HT-29 (cell line): ENCODE results near the gene S1PR3. TPM values are rescaled to one million over a fixed set of nuclear protein-coding genes. Genes with fewer than 3 reads are reported as not detected.

ENCODE experiments used
- DNase-seq: peaks from one replicate; pipeline ENCODE4 v3.0.0-alpha.2; 2015; ENCODE audit warnings: low spot score
- total RNA-seq: library from RNA; depleted of rRNA; stranded (reverse); fragments of >200 nt; shearing (Covaris generic); gene quantifications from 2 replicates; pipeline ENCODE4 v1.2.3, GENCODE V29; 2014

S1PR3 gene
- total RNA-seq, 1 experiment from 2014 or later: not detected

DNA sequence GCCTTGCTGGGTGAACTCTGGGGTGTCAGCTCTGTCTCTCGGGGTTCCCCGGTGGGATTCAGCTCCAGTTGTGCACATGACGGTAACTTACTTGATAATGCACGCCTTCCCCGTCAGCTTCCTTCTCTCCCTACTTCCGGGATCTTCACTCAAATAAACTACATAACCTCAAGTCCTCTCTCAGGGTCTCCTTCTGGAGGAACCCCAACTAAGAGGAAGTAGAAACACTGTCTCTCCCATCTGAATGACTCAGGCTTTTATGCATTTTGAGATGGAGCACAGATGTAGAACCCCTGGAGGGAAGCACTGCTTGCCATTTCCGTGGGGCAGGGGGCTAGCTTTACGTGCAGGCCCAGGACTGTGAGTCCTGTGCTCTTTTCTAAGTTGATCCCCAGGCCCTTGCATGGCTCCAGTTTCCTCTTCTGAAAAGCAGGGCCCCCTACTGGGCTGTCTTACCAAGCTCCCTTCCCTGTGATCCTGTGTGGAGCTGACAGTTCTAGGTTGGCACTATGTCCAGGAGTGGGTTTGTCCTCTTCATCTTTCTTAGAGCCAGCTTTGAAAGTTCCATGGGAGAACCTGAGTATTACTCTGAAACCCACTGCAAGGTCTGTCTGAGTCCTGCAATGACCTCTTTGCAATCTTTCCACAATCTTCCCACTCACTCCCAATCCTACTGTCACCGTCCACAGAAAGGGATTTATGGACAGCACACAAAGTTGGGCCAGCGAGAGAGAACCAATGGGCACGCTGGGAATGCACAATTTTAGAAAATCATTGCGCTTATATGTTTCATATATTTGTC lies 17.7 kb downstream of the S1PR3 start:
- no peak for DNase-seq

GRCh38 chr9:89009546-89009840 lies 18.2 kb downstream of the S1PR3 start:
- DNase-seq: no peak

DNA sequence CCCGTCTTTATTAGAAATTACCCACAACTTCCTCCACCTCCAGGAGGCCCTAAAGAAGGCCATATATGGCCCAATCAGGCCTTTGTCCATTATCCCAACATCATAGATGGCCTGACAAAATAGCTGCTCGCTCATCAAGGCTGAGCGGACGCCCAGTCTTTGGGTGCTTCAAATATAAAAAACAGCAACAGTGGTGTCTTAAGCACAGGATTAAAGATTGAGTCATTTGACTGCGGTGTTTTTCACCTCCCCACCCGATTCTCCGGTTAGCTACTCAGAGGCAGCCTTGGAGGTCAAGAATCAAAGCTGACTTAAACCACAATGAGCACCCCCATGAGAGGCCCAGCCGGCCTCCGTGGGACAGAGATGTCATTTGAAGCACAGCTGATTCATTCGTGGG lies 18.8 kb downstream of the S1PR3 start:
- no peak for DNase-seq

- DNase-seq: no peak
Observed at GRCh38 chr9:89010526-89011111, 19.4 kb downstream of the S1PR3 start.

DNA sequence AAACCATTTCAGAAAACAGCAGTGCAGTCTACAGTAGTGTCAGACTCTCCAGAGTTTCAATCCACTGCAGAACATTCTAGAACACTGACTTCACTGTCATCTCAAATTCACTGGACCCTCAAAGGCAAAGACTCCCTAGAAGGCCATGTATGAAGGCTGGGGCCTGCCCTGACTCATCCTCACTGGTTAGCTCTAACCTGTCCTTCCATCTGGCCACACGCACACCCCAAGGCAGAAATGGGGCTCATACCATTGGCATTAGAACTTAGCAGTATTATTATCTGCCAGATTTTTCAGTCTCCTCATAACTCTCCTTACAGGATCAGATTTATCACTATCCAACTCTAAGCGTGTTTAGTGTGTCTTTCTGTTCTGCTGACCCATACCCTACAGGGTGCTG lies 20.4 kb downstream of the S1PR3 start:
- DNase-seq: no peak

GRCh38 chr9:89012294-89013042 lies 21.2 kb downstream of the S1PR3 start:
- no peak for DNase-seq

GRCh38 chr9:89013660-89014059 lies 22.4 kb downstream of the S1PR3 start:
- no peak for DNase-seq

DNA sequence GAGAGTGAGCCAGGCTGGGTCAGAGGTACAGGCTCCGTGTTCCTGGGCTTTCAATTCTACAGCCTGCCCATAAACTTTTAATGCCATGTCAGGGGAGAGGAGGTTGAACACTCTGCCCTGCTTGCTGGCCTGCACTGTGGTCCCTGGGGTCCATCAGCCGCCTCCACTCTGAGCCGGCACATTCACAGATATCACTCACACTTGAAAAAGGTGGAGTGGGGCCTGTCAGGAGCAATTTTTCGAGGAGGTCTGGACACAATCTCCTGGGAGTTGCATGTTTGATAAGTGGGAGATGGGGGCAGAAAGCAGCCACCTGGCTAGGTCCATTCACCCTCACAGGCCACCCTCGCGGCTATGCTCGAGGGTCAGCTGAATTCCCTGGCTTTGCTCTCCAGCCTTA lies 22.9 kb downstream of the S1PR3 start:
- DNase-seq: no peak

DNA sequence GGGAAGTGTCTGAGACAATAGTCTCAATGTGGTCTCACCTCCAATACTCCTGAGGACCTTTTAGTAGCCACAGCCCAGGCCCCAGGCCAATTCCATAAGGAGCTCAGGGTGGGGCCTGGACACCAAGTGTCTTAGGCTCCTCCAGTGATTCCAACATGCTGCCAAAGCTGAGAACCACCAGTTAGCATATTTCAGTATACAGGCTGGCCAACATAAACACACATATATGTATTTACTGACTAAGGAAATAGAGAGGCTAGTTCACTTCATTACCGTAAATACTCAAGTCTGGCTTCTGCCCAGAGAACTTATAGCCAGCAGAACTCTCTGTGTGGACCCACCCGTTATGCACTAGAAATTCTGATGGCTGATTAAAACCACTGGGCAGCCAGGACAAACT lies 24.1 kb downstream of the S1PR3 start:
- DNase-seq: no peak

- no peak for DNase-seq
Observed at GRCh38 chr9:89020754-89021153, 29.5 kb downstream of the S1PR3 start.

GRCh38 chr9:89021154-89021803 lies 30.0 kb downstream of the S1PR3 start:
- DNase-seq: peak; percentile 60

DNA sequence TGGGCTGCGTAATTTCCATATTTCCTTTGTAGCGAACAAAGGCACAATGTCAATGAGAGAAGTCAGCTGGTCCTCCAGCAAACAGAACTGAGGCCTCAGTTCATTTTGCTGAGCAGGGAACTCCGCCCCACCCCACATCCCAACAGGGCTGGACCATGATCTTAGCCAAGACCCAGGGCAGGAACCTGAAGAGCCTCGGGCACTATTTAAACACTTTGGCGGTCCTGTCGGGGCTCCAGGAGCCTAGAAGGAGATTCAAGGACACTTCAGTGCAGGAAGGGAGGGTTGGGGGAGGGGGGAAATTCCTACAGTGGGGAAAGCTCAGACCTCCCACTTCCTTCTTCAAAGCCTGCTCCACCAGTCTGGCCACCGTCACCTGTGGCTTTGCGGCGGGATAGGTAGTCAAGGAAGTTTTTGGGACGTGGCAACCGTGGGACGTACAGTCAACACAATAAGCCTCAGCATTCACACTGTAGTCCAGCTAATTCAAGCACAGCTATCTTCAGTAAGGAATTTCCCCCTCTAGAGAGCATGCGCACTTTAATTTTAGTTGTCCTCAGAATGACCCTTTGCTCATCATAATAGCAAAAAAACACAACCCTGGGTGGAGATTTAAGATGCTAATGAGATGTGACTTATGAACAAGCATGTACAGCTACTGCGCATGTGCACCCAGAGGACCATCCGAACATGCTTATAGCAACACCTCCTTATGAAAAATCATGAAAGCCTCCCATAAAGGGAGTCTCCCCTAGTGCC lies 30.9 kb downstream of the S1PR3 start:
- DNase-seq: peak; percentile 76

GRCh38 chr9:89022902-89023301 lies 31.6 kb downstream of the S1PR3 start:
- DNase-seq: no peak

- DNase-seq: no peak
Observed at GRCh38 chr9:89023740-89024139, 32.5 kb downstream of the S1PR3 start.

DNA sequence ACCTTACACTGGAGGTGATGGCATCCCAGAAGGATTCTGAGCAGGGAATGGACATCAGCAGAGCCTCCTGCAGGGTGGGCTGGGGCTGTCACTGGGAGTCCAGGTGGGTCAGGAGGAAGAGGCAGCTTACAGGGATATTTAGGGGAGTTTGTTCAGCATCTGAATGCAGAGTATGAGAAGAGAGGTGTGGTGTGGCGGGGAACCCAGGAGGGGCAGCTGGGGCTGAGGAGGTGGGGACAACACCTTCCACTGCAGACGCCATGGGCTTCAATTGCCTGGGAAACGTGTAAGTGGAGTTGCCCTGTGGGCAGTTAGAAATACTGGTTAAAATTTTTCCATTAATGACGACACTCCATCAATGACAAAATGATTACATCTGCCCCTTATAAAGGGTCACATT lies 33.5 kb downstream of the S1PR3 start:
- DNase-seq: no peak

DNA sequence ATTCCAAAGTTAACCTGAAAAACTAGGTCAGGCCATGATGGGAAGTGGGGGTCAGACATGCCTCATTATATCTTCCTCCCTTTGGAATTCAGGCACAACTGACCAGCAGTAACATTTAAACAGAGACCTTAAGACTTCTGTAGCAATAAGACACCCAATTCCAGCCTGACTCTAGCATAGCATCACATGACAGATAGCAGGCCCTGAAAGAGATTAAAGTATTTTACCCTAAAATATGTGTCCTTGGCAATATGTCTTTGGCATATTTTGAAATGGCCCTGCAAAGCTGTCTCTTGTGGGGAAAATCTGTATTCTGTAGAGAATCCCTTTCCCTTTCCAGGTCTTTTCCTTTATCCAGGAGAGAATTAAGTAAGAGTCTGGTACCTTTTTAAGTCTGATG lies 34.3 kb downstream of the S1PR3 start:
- DNase-seq: no peak

DNA sequence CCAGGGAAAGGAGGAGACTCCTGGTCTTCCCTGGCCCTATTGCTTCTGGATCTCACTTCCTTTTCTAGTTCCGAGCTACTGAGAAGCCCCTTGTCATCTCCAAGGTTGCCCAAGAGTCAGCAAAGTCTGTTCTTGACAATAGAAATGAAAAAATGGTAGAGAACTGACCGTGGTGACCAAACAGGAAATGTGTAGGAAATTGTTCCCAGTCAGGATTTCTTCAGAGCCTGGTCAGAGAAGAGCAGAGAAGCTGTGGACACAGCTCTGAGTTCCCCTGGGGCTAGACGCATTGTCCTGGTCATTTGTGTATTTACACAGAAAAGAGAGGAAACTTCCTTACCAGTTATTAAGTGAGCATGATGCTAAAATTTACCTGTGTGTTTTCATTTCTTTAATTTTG lies 35.6 kb downstream of the S1PR3 start:
- DNase-seq: no peak

DNA sequence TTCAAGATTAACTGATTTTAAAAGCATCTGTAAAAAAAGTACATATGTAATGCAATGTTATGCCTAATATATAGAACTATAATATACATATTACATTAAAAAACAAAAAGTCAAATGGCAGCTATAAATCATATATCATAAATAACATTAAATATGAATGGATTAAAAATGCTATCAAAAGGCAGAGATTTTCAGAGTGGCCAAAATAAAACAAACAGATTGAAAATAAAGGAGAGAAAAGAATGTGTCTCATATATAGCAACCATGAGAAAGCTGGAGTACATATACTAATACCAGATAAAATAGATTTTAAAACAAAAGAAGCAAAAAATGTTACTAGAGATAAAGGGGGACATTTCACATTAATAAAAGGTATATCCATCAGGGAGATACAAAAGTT lies 38.5 kb downstream of the S1PR3 start:
- DNase-seq: no peak

DNA sequence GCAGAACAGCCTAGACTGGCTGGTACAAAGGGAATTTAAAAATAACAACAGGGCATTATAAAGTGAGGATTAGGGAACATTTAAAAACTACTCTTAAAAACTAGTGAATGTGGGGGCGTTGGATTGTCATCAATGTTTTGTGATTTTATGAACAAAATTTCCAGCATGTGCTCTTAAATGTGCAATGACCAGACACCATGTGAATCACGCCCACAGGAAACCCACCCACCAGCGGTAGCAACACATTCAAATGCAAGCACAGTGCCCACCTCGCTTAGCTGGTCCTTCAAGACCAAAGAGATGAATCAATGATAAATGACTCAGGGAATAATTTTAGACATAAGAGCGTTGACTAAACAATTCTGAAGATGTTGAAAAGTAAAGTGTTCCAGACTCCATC lies 40.9 kb downstream of the S1PR3 start:
- DNase-seq: no peak

DNA sequence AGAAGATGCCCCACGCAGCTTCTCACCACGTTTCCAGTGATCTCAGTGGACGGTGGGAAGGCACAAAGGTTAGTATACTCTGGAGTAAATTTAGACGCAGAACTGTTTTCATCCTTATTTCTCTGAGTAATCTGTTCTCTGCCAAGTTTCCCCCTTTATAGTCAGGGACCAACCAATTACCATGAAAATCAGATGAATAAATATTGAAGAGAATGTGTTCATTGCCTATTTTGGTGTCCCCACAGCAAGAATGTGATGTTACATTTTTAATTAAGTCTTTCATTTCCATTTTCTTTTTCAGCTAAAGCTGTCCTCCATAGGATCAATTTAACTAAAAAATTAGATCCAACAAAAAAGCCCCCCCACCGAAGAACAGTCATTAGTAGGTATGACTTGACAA lies 41.4 kb downstream of the S1PR3 start:
- no peak for DNase-seq

DNA sequence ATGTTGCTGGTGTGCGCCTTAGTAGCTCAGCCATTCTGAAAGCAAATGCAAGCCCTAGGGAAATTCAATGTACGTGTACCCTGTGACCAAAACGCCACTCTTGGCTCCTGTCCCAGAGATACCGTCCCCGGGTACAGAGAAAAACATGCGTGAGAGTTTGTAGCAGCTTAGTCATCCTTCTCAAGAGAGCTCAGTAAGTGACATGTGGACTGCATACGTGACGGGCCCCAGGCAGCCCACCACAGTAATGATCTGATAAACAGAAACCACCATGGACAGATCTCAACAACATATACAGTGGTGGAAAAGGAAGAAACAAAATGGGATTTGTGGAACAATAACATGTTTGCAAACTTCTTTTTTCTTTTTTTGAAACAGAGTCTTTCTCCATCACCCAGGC lies 45.1 kb downstream of the S1PR3 start:
- DNase-seq: no peak

DNA sequence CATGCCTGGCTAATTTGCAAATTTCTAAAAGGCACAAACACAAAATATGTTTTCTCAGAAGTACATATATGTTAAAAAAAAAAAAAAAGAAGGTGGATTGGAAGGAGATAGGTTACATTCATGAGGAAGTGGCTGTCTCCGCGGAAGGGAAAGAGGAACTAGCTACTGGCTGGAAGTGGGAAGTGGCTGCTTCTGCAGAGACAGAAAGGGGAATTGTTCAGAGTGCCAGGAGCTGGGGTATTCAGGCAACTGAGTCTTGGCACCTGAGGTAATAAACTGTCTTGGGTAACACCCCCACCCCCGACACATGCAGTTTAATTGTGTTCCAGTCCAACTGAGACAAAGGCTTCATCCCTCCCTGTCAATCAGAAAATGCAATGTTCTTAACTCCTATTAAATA lies 45.6 kb downstream of the S1PR3 start:
- no peak for DNase-seq
